ENCODE measurements around the gene WNT11. TPM values are rescaled to one million over a fixed set of nuclear protein-coding genes. Genes with fewer than 3 reads are reported as not detected.

Gene WNT11
- polyA plus RNA-seq, 1 donor from 2014 or later: 2.3 TPM

DNA sequence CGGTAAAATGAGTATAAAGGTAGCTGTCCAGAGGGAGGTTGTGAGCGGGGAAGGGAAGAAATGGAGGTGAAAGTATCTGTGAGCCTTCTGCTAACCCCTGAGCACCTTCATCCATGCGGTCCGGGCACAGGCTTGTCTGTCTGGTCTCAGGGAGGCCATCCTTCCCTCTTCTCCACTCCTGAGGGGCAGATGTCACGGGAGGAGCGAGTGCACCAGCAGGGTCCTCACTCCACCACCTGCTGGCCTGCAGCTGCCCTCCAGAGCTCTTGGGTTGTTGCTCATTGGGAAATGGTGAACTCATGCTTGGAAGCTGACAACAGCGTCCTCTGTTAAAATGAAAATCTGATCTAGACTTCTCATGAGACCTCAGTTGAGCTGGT, 33.8 kb upstream of the WNT11 start (continued):
- TF ChIP-seq SMC3 (conservative IDR thresholded peaks at IDR 0.05; ENCODE audit: poor library complexity): no peak
- no peak for TF ChIP-seq POLR2AphosphoS5 (IDR thresholded peaks at IDR 0.05)

DNA sequence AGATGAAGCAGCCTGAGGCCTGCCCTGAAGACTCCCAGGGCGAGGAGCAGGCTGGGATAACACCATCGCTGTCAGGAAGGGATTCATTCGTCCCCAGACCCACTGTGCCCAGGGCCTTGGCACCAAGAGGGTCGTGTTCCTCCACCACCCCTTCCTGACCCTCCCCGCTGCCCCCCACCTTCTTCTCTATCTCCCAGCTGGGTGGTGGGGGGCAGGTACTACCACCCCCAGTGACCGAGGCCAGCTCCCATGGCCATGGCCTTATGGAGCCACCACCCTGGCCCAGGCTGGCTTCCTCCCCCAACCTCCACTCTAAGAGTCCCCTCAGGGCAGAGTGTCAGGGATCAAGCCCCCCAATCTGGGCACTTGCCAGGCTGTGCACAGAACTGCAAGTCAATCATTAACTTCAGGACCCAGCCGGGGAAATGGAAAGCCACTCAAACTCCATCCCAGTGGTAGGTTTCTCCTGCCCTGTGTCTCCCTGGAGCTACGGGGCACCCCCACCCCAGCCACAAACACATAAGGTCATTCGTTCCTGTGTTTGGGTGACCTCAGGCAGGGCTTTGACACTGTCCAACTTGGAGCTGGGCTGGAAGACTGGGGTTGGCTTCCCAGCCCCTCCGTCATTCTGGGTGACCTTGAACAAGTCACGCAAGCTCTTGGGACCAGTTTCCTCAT, 33.3 kb upstream of the WNT11 start:
- Histone ChIP-seq H2AFZ (ENCODE audit: low read depth, low read length) (no peak overlapping the region), H3K9me3 (ENCODE audit: low read length) (no peaks in the 10 kb centered on the region), H3K4me2 (ENCODE audit: low read length) (no peak overlapping the region), H3K27me3 (ENCODE audit: insufficient read depth, low read depth, low read length) (no peaks in the 10 kb centered on the region), H3K9me2 (ENCODE audit: insufficient read depth, low read length) (no peaks in the 10 kb centered on the region), H3K36me3 (ENCODE audit: insufficient read depth, low read length) (no peaks in the 10 kb centered on the region), H4K20me1 (ENCODE audit: insufficient read depth) (no peaks in the 10 kb centered on the region), H3K27ac (ENCODE audit: low read length) (no peak overlapping the region), H3K79me2 (replicated peaks; ENCODE audit: insufficient read depth, low read length) (no peaks in the 10 kb centered on the region), H3F3A (ENCODE audit: insufficient read depth, low read length, poor library complexity, severe bottlenecking) (no peaks in the 10 kb centered on the region), H3K4me3 (ENCODE audit: low read length) (no peak overlapping the region), H3K9ac (ENCODE audit: low read length) (no peak overlapping the region)
- no peak for TF ChIP-seq EP300 (conservative IDR thresholded peaks at IDR 0.05; ENCODE audit: poor library complexity, severe bottlenecking)
- TF ChIP-seq, protein P1, sequence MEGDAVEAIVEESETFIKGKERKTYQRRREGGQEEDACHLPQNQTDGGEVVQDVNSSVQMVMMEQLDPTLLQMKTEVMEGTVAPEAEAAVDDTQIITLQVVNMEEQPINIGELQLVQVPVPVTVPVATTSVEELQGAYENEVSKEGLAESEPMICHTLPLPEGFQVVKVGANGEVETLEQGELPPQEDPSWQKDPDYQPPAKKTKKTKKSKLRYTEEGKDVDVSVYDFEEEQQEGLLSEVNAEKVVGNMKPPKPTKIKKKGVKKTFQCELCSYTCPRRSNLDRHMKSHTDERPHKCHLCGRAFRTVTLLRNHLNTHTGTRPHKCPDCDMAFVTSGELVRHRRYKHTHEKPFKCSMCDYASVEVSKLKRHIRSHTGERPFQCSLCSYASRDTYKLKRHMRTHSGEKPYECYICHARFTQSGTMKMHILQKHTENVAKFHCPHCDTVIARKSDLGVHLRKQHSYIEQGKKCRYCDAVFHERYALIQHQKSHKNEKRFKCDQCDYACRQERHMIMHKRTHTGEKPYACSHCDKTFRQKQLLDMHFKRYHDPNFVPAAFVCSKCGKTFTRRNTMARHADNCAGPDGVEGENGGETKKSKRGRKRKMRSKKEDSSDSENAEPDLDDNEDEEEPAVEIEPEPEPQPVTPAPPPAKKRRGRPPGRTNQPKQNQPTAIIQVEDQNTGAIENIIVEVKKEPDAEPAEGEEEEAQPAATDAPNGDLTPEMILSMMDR (IDR thresholded peaks at IDR 0.05; ENCODE audit: poor library complexity, severe bottlenecking): no peak
- TF ChIP-seq POLR2AphosphoS5 (IDR thresholded peaks at IDR 0.05): no peak
- TF ChIP-seq TAF1 (IDR thresholded peaks at IDR 0.05; ENCODE audit: low read depth): no peak
- no peak for TF ChIP-seq MXI1 (conservative IDR thresholded peaks at IDR 0.05; ENCODE audit: poor library complexity, severe bottlenecking)
- TF ChIP-seq SMC3 (conservative IDR thresholded peaks at IDR 0.05; ENCODE audit: poor library complexity): no peak
- TF ChIP-seq EZH2 (IDR thresholded peaks at IDR 0.05; ENCODE audit: borderline replicate concordance, insufficient read depth, low read length, poor library complexity, severe bottlenecking): no peak
- TF ChIP-seq, protein P2, sequence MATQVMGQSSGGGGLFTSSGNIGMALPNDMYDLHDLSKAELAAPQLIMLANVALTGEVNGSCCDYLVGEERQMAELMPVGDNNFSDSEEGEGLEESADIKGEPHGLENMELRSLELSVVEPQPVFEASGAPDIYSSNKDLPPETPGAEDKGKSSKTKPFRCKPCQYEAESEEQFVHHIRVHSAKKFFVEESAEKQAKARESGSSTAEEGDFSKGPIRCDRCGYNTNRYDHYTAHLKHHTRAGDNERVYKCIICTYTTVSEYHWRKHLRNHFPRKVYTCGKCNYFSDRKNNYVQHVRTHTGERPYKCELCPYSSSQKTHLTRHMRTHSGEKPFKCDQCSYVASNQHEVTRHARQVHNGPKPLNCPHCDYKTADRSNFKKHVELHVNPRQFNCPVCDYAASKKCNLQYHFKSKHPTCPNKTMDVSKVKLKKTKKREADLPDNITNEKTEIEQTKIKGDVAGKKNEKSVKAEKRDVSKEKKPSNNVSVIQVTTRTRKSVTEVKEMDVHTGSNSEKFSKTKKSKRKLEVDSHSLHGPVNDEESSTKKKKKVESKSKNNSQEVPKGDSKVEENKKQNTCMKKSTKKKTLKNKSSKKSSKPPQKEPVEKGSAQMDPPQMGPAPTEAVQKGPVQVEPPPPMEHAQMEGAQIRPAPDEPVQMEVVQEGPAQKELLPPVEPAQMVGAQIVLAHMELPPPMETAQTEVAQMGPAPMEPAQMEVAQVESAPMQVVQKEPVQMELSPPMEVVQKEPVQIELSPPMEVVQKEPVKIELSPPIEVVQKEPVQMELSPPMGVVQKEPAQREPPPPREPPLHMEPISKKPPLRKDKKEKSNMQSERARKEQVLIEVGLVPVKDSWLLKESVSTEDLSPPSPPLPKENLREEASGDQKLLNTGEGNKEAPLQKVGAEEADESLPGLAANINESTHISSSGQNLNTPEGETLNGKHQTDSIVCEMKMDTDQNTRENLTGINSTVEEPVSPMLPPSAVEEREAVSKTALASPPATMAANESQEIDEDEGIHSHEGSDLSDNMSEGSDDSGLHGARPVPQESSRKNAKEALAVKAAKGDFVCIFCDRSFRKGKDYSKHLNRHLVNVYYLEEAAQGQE (IDR thresholded peaks at IDR 0.05; ENCODE audit: borderline replicate concordance): no peak
- no peak for TF ChIP-seq RAD21 (conservative IDR thresholded peaks at IDR 0.05)

DNA sequence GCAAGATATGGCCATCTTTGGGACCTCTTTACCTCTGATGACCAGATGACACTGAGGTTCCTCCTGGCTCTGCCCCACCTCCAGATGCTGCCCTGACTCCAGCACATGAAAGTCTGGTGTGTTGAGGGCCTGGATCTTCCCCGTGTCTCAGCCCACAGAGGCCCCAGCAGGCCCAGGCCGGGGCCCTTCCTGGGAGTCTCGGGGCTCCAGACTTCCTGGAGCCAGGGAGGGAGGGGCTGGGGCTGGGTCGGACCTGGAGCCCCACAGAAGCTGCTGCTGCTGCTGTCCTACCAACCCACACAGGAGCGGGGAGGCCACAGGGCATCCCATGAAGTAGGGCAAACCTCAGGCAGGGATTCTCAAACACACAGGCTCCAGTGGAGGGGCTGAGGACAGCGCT, 32.2 kb upstream of the WNT11 start:
- Histone ChIP-seq H3K36me3 (ENCODE audit: insufficient read depth, low read length) (no peaks in the 10 kb centered on the region), H3K9me3 (ENCODE audit: low read length) (no peaks in the 10 kb centered on the region), H3F3A (ENCODE audit: insufficient read depth, low read length, poor library complexity, severe bottlenecking) (no peaks in the 10 kb centered on the region), H2AFZ (ENCODE audit: low read depth, low read length) (no peak overlapping the region), H3K4me2 (ENCODE audit: low read length) (no peak overlapping the region), H3K9me2 (ENCODE audit: insufficient read depth, low read length) (no peaks in the 10 kb centered on the region), H3K79me2 (replicated peaks; ENCODE audit: insufficient read depth, low read length) (no peaks in the 10 kb centered on the region), H3K27ac (ENCODE audit: low read length) (no peak overlapping the region), H4K20me1 (ENCODE audit: insufficient read depth) (no peaks in the 10 kb centered on the region), H3K4me3 (ENCODE audit: low read length) (no peak overlapping the region), H3K9ac (ENCODE audit: low read length) (no peak overlapping the region), H3K27me3 (ENCODE audit: insufficient read depth, low read depth, low read length) (no peaks in the 10 kb centered on the region)
- no peak for TF ChIP-seq SMC3 (conservative IDR thresholded peaks at IDR 0.05; ENCODE audit: poor library complexity)
- TF ChIP-seq, protein P2 (IDR thresholded peaks at IDR 0.05; ENCODE audit: borderline replicate concordance): no peak
- TF ChIP-seq TAF1 (IDR thresholded peaks at IDR 0.05; ENCODE audit: low read depth): no peak
- TF ChIP-seq EZH2 (IDR thresholded peaks at IDR 0.05; ENCODE audit: borderline replicate concordance, insufficient read depth, low read length, poor library complexity, severe bottlenecking): no peak
- TF ChIP-seq, protein P1 (IDR thresholded peaks at IDR 0.05; ENCODE audit: poor library complexity, severe bottlenecking): no peak
